NOMO-1 treated with DMSO at 0.1 percent for 48 hours (cell line): ENCODE measurements around the gene GPC5.

Experiments used
- DNase-seq: peaks from one replicate; lab custom pipeline; 2025; ENCODE audit not compliant: unreplicated experiment; lab: John Stamatoyannopoulos, UW

The GPC5 gene

DNA sequence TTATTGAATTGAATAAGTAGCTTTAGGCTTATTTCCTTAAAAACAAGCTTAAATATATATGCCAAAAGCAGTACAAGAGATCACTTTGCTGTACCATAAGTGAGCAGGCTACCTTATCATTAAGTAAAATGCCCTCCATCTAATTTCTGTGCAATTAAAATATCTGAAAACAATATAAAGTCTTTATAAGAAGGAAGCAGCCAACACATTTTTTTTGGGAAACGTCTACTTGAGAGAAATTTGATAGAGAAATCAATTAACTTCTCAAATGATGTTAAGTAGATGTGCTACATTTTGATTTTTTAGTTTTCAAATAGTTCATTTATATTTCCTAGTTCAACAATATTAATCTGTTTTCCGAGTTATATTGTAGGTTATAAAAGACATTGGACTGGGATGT lies 52.5 kb downstream of the GPC5 start:
- DNase-seq, result no peak

DNA sequence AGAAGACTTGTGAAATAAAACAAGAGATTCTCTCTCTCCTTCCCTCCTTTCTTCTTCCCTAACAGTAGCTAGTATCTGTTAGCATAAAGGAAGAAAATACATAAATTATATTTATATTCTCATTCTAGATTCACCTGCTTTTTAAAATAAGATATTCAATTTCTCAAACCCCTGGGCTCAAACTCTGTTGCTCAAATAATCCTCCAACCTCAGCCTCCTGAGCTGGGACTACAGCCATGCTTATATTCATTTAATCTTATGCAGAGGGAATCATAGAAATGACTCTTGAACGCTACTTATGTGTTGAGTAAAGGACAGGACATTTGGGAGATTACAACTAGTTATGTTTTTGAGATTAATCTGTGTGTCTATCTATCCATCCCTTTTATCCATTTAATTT lies 56.2 kb downstream of the GPC5 start:
- no peak for DNase-seq

DNA sequence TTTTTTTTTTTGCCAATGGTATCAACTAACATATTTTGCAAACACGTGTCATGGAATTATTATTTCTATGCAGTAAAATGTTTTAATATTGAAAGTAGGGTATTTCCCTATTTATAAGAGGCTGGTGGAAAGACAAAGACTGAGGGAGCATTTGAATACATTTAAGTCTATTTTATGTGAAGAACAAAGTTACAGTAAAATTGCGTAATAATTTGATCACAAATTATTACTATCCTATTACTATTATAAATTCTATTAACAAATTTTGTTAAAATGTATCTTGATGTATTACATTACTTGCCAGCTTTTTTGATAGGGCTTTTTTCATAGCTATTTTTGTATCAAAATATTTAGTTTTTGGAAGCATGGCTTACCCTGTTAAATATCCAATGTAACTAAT lies 58.4 kb downstream of the GPC5 start:
- no peak for DNase-seq

DNA sequence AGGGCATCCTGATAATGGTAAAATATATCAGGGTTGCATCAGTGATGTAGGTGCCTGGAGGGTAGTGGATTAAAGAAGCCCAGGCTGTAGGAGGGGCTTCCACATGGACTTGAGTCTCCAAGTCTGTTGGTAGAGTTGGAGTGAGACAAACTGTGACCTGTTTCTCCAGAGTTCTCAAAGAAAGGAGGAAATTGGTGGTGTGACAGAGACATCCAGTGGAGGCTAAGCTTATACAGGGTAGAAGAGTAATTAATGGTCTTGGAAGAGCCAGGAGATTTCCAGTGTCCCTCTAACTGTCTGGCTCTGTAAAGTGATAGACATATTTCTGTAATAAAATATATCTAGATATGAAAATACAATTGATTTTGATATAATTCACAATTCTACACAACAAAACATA lies 61.1 kb downstream of the GPC5 start:
- no peak for DNase-seq

DNA sequence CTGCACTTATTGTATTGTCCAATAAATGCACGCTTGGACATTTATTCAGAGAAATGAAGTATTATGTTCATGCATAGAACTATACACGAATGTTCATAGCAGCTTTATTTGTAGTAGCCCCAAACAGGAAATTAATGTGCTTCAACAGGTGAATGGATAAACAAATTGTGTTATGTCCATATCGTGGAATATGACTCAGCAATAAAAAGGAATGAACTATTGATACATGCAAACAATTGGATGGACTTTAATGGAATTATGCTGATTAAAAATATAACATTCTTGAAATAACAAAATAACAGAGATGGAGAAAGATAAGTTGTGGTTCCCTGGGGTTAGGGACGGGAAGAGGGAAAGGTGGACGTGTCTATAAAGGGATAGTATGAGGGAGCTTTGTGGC lies 65.9 kb downstream of the GPC5 start:
- DNase-seq, result no peak

DNA sequence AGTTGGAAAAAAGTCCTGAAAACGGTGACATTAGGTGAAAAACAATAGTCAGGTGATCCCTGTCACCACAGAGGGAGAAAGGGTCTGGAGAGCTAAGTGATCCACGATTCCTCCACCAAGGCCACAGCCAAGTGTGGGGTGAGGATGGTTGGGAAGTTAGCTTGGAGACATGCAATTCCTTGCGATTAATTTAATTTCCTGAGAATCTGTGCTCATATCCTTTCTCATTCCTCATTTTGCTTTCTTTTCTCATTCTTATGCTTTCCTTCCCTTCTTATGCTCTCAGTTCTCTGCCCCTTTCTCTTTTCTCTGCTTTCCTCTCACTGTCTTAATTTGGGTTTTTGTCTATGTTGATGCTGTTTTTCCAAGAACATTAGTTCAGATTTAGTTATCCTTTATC lies 68.8 kb downstream of the GPC5 start:
- no peak for DNase-seq

DNA sequence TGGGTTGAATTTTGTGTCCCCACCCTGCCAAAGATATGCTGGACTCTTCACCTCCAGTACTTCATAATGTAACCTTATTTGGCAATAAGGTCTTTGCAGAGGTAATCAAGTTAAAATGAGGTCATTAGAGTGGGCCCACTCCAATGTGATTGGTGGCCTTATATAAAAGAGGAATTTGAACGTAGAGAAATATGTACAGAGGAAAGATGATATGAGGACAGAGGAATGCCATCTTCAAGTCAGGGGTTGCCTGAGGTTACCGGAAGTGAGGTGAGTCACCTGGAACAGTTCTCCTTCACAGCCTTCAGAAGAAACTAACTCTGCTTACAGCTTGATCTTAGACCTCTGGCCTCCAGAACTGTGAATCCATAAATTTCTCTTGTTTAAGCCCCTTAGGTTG lies 69.9 kb downstream of the GPC5 start:
- no peak for DNase-seq

DNA sequence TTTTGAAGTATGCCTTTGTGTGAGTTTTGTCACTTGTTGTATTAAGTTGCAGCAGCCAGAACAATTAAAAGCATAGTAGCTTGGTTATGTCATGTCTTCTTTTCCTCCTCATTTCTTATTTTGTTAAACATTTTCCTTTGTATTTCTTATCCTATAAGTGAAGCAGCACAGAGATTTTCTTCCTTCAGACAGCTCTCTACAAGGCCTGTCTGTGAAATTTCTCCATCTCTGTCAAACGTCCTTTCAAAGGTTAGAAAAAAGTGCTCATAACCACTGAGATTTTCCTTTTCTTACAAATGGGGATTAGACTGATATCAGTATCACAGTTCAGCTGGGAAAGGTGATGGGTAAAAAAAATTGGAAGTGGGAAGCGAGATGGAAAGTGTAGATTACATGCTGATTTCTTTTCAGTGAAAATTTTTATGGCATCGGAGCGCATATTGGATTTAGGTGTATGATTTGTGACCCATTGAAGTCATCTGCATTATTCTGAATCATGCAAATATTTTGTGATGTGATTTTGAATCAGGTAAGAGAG lies 71.7 kb downstream of the GPC5 start:
- no peak for DNase-seq

DNA sequence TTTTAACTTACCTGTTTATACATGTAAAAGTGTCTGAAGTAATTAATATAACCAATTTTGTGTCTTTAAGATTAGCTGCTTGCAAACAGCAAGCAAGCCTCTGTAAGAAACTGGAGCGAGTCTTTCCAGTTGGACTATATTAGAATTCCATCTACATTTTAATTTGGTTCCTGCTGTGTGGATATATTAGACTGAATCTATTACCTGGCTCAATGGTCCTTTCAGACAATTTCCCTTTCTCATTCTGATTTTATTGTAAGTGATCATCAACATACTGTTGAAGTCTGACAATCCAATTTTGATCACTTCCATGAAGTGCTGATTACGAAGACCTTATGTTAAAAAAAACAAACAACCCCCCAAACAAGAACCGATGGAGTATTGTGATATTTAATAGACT lies 72.3 kb downstream of the GPC5 start:
- DNase-seq, result no peak

DNA sequence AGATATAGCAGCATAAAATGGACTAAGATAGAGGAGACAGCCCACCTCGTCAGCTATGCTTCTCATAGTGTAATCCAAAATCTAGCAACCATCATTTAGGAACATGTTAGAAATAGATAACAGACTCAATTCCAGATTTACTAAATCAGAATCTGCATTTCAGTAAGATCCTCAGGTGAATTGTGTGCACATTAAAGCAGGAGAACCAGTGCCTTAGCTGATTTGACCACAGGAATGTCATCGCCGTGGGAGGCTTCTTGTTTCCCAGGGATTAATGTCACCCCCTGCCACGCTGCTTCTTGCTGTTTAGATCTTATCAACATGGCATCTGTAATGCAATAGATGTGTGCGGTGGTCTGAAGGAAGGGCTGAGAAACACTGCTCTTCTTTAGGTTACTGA lies 84.0 kb downstream of the GPC5 start:
- DNase-seq, result no peak

DNA sequence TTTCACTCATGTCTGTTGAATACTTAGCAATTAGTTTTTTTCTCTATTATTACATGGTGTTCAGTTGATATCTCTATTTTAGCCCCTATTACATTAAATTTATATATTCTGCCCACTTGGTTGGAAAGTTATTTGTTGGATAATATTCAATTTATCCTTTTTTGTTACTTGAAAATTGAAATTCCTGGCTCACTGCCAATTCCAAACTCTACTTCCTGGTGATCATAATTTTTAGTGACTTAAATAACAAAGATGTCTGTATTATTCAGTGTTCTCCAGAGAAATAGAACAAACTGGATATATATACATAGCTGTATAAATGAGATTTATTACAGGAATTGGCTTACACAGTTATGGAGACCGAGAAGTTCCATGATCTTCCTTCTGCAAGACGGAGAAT lies 93.6 kb downstream of the GPC5 start:
- DNase-seq, result no peak

DNA sequence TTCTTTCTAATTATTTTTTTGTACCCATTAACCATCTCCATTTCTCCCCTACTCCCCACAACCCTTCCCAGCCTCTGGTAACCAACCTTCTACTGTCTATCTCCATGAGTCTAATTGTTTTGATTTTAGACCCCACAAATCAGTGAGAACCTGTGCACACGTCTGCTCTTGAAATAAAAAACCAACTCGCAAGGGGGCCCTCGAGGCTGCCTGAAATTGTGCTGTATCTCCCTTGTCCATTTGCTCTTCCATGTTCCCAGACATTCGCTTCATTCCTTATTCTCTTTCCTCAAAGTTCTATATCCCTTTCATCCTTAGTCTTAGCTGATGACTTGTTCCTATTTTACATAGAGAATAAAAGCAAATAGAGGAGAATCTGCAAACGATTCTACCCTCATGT lies 95.0 kb downstream of the GPC5 start:
- DNase-seq, result no peak

DNA sequence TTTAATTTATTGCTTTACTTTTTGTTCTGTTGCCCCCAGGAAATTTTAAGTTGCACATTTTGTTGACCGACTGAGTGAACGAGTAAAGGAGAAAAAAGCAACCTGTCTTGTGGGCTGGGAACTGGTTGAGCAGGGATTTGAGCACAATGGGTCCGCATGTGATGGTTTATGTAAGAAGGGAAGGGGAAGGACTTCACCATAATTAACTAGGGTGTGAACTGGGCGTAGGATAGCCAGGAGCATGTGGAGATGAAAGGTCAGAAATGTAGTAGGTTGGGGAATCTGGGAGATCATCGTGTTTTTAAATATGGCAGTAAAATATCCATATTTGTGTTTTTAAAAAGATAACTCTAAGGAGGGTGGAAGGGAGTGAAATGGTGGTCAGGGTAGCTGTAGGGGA lies 99.9 kb downstream of the GPC5 start:
- DNase-seq, result no peak

DNA sequence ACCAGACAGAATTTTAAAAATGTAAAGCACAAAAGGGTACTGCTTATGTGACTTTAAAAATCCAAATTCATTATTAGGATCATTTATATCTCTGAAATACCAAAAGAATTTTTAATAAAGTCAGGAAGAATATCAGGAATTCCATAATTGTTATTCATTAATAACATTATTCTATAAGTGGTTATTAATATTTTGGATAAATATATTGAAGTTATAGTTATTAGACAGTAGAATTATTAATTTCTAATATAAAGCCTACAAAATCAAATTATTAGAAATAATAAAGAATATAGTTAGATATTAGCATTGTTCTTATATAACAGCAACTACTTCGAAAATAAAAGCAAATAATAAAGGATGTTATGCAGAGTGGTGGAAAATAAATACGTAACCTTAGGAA lies 105.8 kb downstream of the GPC5 start:
- no peak for DNase-seq

DNA sequence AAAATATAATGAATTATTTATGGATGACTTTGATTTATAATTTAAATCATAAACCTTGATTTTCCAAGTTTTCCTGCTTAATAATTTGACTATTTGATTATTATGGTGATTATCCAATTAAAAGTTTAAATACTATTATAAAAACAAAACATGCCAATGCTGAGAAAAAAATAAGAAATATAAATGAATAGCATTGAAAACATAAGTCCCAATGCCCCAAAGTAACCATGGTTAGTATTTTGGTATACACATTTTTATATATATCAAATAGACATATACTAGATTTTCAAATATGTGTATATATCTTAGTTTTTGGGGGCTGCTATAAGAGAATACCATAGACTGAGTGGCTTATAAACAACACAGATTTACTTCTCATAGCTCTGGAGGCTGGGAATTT lies 108.3 kb downstream of the GPC5 start:
- DNase-seq, result no peak

DNA sequence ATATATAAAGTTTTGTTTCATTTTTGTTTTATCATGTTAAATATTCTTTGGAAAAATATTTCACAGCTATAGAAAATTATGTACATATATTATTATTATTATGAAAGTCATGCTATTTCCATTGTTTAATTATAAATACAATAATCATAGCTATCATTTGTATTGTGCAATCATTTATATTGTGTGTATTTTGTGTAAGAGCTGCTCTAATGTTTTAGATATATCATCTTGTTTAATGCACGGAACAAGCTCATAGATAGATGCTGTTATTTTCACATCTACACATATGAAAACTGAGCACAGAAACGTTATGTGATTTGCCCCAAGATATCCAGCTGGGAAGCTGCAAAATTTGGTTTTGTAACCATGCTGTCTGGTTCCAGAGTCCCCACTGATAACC lies 111.6 kb downstream of the GPC5 start:
- DNase-seq, result no peak

DNA sequence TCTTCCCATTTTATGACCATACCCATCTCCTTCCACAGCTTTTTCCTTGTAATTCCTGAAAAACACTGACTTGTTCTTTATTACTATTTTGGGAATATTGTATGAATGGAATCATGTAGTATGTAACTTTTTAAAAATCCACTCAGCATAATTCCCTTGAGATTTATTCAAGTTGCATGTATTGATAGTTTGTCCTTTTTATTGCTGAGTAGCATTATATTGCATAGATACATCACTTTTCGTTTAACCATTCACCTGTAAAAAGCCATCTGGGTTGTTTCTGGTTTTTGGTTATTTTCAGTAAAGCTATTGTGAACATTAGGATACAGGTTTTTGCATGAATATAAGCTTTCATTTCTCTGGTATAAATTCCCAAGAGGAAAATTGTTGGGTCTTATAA lies 115.4 kb downstream of the GPC5 start:
- no peak for DNase-seq

DNA sequence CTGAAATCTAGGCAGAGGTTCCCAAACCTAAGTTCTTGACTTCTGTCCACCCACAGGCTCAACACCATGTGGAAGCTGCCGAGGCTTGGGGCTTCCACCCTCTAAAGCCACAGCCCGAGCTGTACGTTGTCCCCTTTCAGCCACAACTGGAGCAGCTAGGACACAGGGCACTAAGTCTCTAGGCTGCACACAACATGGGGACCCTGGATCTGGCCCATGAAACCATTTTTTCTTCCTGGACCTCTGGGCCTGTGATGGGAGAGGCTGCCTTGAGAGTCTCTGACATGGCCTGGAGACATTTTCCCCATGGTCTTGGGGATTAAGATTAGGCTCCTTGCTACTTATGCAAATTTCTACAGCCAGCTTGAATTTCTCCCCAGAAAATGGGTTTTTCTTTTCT lies 118.4 kb downstream of the GPC5 start:
- no peak for DNase-seq

DNA sequence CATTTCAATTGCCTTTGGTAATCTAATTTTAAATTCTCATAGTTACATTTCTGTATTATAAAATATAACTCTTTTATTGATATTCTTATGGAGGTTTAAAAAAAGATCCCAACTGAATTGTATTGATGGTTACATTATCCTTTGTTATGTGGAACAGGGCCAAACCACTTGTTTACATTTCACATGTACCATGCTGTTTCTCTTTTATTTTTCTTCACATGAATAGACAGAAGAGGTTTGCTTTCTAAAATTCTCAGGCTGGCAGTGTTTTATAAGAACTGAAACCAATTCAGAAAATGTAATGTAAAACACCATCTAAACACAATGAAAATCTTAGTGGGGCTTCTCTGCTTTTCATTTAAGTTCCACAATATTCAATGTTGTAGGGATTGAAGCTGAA lies 122.5 kb downstream of the GPC5 start:
- no peak for DNase-seq

DNA sequence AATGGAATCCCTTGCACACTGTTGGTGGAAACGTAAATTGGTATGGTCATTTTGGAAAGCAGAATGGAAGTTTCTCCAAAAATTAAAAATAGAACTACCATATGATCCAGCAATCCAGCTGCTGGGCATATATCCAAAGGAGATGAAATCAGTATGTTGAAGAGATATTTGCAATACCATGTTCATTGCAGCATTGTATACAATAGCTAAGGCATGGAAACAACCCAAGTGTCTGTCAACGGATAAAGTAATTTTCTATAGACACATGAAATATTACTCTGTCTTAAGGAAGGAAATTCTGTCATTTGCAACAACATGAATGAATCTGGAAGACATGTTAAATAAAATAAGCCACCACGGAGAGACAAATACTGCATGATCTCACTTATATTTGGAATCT lies 124.7 kb downstream of the GPC5 start:
- DNase-seq, result no peak

DNA sequence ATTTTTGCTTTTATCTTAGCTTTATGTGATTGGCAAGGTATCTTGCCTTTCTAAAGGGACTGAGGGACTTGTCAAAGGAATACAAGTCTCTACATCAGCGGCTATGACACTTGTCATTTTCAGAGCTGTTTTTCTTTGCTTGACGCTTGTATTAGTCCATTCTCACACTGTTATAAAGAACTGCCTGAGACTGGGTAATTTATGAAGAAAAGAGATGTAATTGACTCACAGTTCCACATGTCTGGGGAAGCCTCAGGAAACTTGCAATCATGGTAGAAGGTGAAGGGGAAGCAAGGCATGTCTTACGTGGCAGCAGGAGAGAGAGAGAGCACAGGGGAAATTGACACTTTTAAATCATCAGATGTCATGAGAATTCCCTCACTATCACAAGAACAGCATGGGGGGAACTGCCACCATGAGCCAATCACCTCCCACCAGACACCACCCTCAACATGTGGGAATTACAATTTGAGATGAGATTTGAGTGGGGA lies 128.2 kb downstream of the GPC5 start:
- DNase-seq, result no peak

DNA sequence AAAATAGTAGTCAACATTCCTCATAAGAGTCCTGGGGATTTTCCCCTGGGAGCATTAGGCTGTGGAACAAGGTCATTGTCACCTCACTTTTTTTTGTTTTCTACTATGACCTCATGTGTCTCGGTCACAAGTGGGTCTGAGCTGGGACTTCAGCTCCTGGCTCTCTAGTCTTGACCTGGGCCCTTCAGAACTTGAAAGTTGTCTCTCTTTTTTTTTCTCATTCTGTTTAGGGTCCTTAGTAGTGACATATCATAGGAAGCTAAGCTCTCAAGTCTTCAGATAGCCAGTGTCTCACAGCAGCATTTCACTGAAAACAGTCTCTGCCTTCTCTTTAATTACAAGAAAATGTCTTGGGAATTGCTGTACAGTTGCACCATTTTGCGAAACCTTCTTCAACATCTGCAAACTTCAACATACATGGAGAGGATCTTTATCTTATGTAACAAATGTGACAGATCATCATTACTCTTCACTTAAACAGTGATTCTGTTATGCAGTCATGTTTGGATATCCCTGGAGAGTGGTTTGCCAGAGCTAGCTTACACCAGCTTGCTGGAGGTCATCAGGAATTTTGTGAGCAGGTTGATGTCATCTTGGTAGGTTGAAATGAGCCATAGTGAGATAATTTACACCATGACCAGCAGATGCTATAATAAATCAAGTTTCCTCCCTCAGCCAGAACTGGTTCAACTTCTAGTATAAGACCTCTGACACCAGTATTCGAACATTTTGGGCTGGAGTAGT lies 131.5 kb downstream of the GPC5 start:
- DNase-seq, result no peak

DNA sequence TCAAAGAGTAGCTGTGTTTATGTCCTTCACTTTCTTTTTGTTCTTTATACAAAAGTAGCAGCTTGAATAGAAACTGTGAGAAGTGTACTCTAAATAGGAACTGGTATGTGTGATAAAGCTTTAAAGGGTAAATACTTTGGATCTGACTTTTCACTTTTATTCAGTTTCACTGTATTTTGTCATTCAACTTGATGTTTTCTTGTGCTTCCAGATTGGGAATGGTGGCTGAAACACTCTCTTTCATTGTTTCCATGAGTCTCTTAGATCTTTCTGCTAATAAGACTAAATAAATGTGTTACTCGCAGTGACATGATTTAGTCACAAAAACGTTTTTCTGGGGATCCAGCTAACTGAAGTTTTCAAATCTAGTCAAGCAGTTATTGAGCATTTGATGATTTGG lies 133.2 kb downstream of the GPC5 start:
- DNase-seq, result no peak
